Measurements from ENCODE around the gene PDE11A.
"Not testable (repeated sequence)": the region's sequence is repeated elsewhere in the genome, so short reads cannot be mapped to it uniquely, and the experiment has no call there.

Gene PDE11A

DNA sequence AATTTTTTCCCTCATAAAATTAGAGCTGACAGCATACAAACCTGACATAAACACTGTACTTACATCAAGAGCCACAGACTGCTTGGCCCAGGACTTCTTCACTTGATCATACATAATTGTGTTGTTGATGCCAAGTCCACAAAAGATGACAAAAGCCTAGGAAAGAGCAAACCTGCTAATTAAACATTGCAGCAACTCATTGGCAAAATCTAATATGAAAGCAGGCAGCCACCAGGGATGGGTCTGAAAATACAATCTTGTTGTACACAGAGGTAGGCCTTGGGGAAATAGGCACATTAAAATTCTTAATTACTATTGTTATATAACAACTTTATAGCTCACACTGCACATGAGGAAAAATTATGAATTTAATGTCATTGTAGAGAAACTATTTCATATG lies 255.8 kb downstream of the PDE11A start:
- DNase-seq (ENCODE audit: low spot score) = no peak

- DNase-seq (ENCODE audit: low spot score) = no peak
Observed at GRCh38 chr2:177812713-177813396, 259.7 kb downstream of the PDE11A start.

GRCh38 chr2:177810906-177811305 lies 261.7 kb downstream of the PDE11A start:
- no peak for DNase-seq (ENCODE audit: low spot score)

DNA sequence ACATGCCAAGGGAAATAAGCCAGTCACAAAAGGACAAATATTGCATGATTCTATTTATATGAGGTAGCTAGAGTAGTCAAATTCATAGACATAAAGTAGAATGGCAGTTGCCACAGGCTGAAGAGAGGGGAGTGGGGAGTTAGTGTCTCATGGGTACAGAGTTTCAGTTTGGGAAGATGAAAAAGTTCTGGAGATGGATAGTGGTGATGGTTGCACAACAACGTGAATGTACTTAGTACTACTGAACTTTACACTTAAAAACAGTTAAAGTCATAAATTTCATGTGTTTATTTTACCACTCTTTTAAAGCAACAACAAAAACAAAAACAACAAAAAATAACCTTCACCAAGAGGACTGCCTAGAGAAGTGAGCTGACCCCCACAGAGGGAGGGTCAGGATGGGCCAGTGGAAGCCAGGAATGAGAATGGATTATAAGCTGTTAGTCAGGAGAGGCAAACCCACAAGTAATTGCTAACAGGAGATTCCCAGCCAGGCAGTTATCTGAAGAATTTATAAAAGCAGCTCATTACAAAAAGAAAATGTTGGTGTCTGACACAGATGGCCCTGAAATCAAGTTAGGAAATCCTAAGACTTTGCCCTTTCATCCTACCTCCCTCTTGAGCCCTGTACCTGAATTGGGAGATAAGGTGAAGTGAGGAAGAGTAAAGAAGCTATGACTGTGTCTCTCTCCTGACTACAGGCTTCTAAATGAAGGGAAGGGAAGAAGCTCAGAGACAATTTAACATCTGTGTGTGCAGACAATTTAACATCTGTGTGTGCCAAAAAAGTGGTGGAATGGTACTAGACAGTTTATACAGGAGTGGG lies 263.4 kb downstream of the PDE11A start:
- DNase-seq (ENCODE audit: low spot score) = no peak

- DNase-seq (ENCODE audit: low spot score) = no peak
Observed at GRCh38 chr2:177806025-177806424, 266.6 kb downstream of the PDE11A start.

DNA sequence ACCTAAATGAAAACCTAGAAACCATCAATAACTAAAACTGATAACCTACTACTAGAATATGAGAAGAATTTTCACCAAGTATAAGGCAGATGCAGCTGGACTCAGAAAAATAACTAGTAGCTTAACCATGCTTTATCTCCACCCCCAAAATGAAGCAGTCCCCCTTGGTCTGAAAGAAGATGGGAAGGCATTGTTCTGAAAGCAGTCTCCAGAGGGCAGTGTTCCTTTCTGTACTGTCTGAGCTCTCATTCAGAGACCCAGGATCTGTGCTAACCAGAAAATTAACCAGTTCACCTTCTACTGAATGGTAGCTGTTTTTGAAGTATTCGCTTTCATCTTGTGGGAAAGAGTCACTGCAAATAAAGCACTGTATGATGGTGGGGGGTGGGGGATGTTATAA lies 273.0 kb downstream of the PDE11A start:
- peak; percentile 3 for DNase-seq (ENCODE audit: low spot score)

- DNase-seq (ENCODE audit: low spot score) = no peak
Observed at GRCh38 chr2:177797808-177798207, 274.8 kb downstream of the PDE11A start.

DNA sequence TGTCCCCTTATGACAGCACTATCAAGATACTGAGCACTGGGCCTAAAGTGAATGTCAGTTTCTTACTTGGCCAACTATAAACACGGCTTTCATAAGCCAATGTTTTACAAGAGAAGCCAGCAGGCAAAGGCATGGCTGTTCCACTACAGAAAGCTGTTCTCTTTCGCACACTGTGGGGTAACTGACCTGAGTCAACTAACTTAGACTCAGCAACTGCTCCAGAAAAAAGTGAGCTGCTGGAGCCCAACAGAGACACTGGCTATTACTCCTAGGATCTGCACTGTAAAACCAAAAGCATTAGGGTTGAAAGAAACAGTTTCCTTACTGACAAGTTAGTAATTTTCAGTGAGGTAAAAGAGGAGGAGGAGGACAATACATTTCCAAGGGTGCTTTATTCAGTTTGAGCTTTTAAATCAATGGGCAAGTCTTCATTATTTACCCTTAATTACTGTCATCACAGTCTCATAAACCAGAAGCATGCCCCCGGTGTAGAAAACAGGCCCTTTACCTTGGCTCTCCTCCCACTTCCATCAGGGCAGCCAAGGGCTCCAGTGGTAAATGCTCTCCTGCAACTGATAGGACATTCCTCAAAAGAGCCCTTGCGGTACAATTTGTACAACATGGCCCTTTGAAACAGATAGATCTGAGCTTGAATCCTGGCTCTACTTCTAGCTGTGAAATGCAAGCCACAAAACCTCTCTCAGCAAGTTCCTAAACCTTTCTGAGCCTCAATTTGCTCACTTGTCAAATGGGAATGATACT lies 275.7 kb downstream of the PDE11A start:
- DNase-seq (ENCODE audit: low spot score) = no peak

- DNase-seq (ENCODE audit: low spot score) = no peak
Observed at GRCh38 chr2:177796011-177796410, 276.6 kb downstream of the PDE11A start.

DNA sequence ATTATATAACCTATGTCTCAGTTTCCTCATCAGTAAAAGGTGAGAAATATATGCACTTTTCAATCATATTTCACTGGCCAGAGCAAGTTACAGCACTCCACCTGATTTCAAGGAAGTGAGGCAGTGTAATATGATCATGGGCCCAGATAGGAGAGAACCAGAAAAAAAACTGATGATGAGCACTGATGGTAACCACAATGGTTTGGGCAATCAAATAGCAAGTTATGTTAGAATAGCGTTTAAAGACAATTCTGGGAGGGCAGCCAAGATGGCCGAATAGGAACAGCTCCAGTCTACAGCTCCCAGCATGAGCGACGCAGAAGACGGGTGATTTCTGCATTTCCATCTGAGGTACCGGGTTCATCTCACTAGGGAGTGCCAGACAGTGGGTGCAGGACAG lies 287.4 kb downstream of the PDE11A start:
- DNase-seq (ENCODE audit: low spot score) = not testable (repeated sequence)

- no peak for DNase-seq (ENCODE audit: low spot score)
Observed at GRCh38 chr2:177784745-177785067, 287.9 kb downstream of the PDE11A start.

DNA sequence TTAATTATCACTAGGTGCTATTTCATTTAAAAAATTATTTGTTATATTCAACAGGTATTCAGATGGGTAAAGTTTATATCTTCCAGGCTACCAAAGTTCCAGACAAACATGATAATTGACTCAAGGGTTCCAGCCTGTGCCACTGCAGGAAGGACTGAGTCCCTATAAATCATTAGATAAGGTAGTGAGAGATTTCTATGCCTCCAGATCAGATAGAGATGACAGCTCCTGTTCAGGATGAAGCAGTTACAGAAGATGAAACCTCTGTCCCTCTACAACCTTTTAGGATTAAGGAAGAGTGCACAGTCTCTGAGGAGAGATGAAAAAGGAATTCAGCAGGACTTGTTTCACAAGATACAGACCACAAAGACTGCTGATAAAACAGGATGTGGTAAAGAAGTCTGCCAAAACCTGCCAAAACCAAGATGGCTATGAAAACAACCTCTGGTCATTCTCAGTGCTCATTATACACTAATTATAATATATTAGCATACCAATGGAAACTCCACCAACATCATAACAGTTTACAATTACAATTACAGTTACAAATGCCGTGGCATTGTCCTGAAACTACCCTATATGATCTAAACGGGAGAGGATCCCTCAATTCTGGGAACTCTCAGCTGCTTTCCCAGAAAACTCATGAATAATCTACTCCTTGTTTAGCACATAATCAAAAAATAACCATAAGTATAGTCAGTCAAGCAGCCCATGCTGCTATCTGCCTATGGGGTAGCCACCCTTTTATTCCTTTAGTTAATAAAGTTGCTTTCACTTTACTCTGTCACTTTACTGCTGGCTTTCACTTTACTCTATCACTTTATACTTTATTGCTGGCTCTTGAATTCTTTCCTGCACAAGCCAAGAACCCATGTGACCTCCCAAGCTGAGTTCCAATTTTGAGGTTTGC lies 288.5 kb downstream of the PDE11A start:
- peak; percentile 11 for DNase-seq (ENCODE audit: low spot score)

- no peak for DNase-seq (ENCODE audit: low spot score)
Observed at GRCh38 chr2:177783091-177783490, 289.5 kb downstream of the PDE11A start.

DNA sequence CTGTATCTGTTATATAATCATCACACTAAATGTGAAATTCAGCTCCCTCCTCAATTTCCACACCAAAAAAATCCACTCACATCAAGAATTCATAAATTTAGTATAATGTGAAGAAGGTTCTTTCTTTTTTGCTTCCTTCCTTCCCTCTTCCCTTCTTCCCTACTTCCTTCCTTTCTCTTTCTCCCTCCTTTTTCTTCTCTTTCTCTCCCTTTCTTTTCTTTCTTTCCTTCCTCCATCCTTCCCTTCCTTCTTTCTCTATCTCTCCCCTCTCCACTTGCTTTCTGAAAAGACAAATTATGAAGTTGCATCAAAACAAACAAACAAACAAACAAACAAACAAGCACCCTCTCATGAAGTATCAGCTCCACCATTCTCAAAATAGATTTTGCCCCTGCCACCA lies 290.0 kb downstream of the PDE11A start:
- DNase-seq (ENCODE audit: low spot score) = no peak

DNA sequence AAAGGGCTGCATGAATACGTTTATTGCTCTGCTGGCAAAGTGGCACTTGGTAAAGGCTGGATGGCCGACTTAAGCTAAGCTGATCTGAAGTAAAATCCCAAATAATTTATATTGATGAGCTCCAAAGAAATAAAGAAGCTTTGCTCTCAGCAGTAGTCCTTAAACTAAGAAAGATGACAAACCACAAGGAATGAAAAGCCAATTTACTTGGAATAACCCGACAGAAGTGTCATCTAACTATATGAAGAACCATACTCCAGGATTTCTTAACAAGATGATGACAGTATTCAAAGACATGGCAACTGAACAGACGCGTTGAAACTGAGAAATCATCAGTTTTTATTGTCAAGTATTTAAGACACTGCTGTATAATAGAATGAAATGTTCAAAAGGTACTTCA lies 294.1 kb downstream of the PDE11A start:
- no peak for DNase-seq (ENCODE audit: low spot score)

DNA sequence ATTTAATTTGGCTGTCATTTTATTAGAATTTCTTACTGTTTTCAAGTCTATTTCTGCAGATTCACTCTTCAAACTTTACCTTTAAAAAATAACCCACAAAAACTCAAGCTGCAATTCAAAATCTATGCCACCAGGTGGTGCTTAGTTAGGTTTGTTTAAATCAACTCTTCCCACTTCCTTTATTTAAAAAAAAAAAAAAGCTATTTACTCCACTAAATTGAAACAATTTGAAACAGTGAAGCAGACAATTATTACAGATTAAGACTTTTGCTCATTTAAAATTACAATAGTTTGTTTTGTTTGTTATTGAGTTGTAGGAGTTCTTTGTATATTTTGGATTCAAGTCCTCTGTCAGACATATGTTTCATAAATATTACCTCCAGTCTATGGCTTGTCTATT lies 300.0 kb downstream of the PDE11A start:
- peak; percentile 21 for DNase-seq (ENCODE audit: low spot score)

DNA sequence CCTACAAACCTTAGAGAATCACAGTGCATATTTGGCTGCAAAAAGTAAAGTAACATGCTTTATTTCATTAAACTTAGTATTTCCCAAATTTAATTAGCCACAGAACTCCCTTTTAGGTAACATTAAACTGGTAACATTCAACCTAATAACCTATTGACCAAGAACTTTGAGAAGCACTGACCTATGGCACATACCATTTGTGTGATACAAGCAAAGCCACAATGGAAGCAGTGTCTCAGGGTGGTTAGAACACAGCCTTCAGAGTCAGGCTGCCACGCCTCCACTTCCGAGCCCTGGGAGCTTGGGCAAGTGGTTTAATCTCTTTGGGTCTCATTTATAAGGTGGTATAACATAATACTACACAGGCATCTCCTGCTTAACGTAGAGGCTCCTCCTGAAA lies 301.4 kb downstream of the PDE11A start:
- DNase-seq (ENCODE audit: low spot score) = no peak

DNA sequence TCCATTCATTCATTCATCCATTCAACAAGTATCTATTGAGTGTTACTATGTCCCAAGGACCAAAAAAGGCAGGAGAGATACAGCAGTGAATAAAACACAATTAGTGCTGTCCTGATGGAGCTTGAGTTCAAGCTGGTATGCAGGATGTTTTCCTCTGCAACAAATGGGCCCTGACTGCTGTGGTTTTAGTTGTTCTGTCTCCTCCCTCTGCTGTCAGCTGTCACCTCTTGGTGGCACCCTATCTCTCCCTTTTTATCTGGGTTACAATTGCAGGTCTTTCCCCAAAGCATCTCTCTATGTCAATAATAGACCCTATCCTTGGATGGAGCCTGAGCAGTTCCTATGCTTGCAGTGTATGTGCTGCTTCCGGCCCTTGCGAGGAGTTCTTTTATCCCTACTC lies 304.8 kb downstream of the PDE11A start:
- no peak for DNase-seq (ENCODE audit: low spot score)

DNA sequence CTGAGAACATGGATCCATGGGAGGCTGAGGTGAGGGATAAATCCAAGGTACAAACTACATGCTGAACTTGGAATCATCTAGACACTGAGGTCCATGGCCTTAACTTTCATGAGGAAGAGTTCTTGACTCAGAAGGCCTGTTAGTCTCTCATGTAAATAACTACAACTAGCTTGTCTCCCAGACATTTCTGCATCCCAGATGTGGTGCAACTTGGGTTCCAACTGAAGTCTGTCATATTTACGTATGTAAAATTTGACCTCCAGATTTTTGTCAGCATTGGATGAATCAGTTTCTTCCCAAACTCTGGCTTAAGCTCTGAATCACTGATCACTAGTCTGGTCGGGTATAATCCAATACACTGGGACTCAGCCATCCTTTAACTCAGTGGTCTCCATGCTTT lies 306.9 kb downstream of the PDE11A start:
- no peak for DNase-seq (ENCODE audit: low spot score)

GRCh38 chr2:177763531-177764265 lies 308.9 kb downstream of the PDE11A start:
- peak; percentile 77 for DNase-seq (ENCODE audit: low spot score)

GRCh38 chr2:177759443-177759842 lies 313.1 kb downstream of the PDE11A start:
- DNase-seq (ENCODE audit: low spot score) = no peak
